H1 (cell line): Measurements from ENCODE around the gene POLA2. TPM values are rescaled to one million over a fixed set of nuclear protein-coding genes. Genes with fewer than 3 reads are reported as not detected.

ENCODE experiments used
- HDAC6 ChIP-seq: IDR thresholded peaks from one replicate; pipeline ENCODE4 v1.7.1; 2012; ENCODE audit warnings: low read depth, mild to moderate bottlenecking, inconsistent platforms, low read length, moderate library complexity
- polyA plus RNA-seq, 7 experiments: library from polyadenylated mRNA; depleted of rRNA in 3 of 7; stranded (reverse) in 5 of 7; unstranded in 2 of 7; fragments of >200 nt in 5 of 7; fragments of 200-250 nt in 2 of 7; gene quantifications; 1 replicate in 5 of 7; 2 replicates in 1 of 7; 4 replicates in 1 of 7; pipeline versions ENCODE4 v1.2.1 to v1.2.3, GENCODE V29; 2011 to 2013; ENCODE audit warnings: missing spikeins in 2 of 7, mixed read lengths in 2 of 7
- total RNA-seq: library from RNA; stranded (reverse); fragmentation: NEBNext Ultra II Directional; extraction: Animal tissue kit (Norgen Biotek cat#: 25700); gene quantifications from 2 replicates; pipeline ENCODE4 v1.2.1, GENCODE V29; 2021

Gene POLA2
- total and polyA plus RNA-seq, 2 of the 8 experiments (the other 6 are each of a cell fraction or from before 2014, with no cell fraction given): 31.2 to 55.9 TPM

DNA sequence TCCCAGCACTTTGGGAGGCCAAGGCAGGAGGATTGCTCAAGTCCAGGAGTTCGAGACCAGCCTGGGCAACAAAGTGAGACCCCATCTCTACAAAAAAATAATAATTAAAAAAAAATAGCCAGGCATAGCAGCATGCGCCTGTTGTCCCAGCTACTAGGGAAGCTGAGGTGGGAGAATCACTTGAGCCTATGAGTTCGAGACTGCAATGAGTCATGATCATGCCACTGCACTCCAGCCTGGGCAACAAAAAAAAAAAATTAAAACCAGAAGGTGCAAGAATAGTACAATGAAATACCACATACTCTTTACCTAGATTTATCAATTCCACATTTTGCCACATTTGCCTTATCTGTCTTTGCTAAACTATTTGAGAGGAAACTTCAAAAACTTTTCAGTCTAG is 80.1 kb downstream of the POLA2 start (continued):
- no peak for TF ChIP-seq HDAC6

Other genes starting within 250 kb of the POLA2 start
- gene ARL2, start 247.8 kb upstream of the POLA2 start, total RNA-seq: 184 and 186 TPM in 2 replicates
- 535 and 640 TPM in 2 replicates for gene ARL2, start 247.8 kb upstream of the POLA2 start, polyA plus RNA-seq (2011; rRNA removed)
- 18.3 and 19.6 TPM in 2 replicates for gene SNX15, start 234.5 kb upstream of the POLA2 start, total RNA-seq
- gene SNX15, start 234.5 kb upstream of the POLA2 start, polyA plus RNA-seq (2011; rRNA removed): 13.0 and 20.2 TPM in 2 replicates
- gene SAC3D1, start 220.8 kb upstream of the POLA2 start, total RNA-seq: 19.4 and 23.3 TPM in 2 replicates
- 25.8 and 41.3 TPM in 2 replicates for gene SAC3D1, start 220.8 kb upstream of the POLA2 start, polyA plus RNA-seq (2011; rRNA removed)
- gene NAALADL1, start 203.4 kb upstream of the POLA2 start, total RNA-seq: 7.5 and 8.1 TPM in 2 replicates
- 9.9 and 12.6 TPM in 2 replicates for gene NAALADL1, start 203.4 kb upstream of the POLA2 start, polyA plus RNA-seq (2011; rRNA removed)
- 87.0 and 90.0 TPM in 2 replicates for gene CDCA5, start 177.9 kb upstream of the POLA2 start, total RNA-seq
- gene CDCA5, start 177.9 kb upstream of the POLA2 start, polyA plus RNA-seq (2011; rRNA removed): 39.2 and 53.7 TPM in 2 replicates
- 21.4 and 21.5 TPM in 2 replicates for gene ZFPL1, start 177.7 kb upstream of the POLA2 start, total RNA-seq
- 76.8 and 103 TPM in 2 replicates for gene ZFPL1, start 177.7 kb upstream of the POLA2 start, polyA plus RNA-seq (2011; rRNA removed)
- 97.4 and 108 TPM in 2 replicates for gene VPS51, start 165.7 kb upstream of the POLA2 start, total RNA-seq
- gene VPS51, start 165.7 kb upstream of the POLA2 start, polyA plus RNA-seq (2011; rRNA removed): 142 and 193 TPM in 2 replicates
- 40.1 and 42.4 TPM in 2 replicates for gene TM7SF2, start 150.1 kb upstream of the POLA2 start, total RNA-seq
- 96.0 and 141 TPM in 2 replicates for gene TM7SF2, start 150.1 kb upstream of the POLA2 start, polyA plus RNA-seq (2011; rRNA removed)
- gene ZNHIT2, start 144.3 kb upstream of the POLA2 start, total RNA-seq: 13.0 and 14.8 TPM in 2 replicates
- gene ZNHIT2, start 144.3 kb upstream of the POLA2 start, polyA plus RNA-seq (2011; rRNA removed): 16.1 and 23.4 TPM in 2 replicates
- gene FAU, start 139.8 kb upstream of the POLA2 start, total RNA-seq: 860 and 896 TPM in 2 replicates
- 826 and 846 TPM in 2 replicates for gene FAU, start 139.8 kb upstream of the POLA2 start, polyA plus RNA-seq (2011; rRNA removed)
- 54.0 and 55.3 TPM in 2 replicates for gene MRPL49, start 139.6 kb upstream of the POLA2 start, total RNA-seq
- gene MRPL49, start 139.6 kb upstream of the POLA2 start, polyA plus RNA-seq (2011; rRNA removed): 77.8 and 84.8 TPM in 2 replicates
- 29.4 and 34.0 TPM in 2 replicates for gene SYVN1, start 127.4 kb upstream of the POLA2 start, total RNA-seq
- 27.8 and 37.5 TPM in 2 replicates for gene SYVN1, start 127.4 kb upstream of the POLA2 start, polyA plus RNA-seq (2011; rRNA removed)
- gene SPDYC, start 91.7 kb upstream of the POLA2 start, total RNA-seq: not detected in 2 replicates
- gene SPDYC, start 91.7 kb upstream of the POLA2 start, polyA plus RNA-seq (2011; rRNA removed): 0.15 and 0.31 TPM in 2 replicates
- 194 and 200 TPM in 2 replicates for gene CAPN1, start 80.0 kb upstream of the POLA2 start, total RNA-seq
- gene CAPN1, start 80.0 kb upstream of the POLA2 start, polyA plus RNA-seq (2011; rRNA removed): 233 and 337 TPM in 2 replicates
- 11.7 and 11.8 TPM in 2 replicates for gene CDC42EP2, start 52.9 kb downstream of the POLA2 start, total RNA-seq
- 13.3 and 19.4 TPM in 2 replicates for gene CDC42EP2, start 52.9 kb downstream of the POLA2 start, polyA plus RNA-seq (2011; rRNA removed)
- gene DPF2, start 71.9 kb downstream of the POLA2 start, total RNA-seq: 67.2 and 79.2 TPM in 2 replicates
- 53.6 and 88.1 TPM in 2 replicates for gene DPF2, start 71.9 kb downstream of the POLA2 start, polyA plus RNA-seq (2011; rRNA removed)
- gene TIGD3, start 92.8 kb downstream of the POLA2 start, total RNA-seq: 0.88 and 1.3 TPM in 2 replicates
- 1.1 TPM in 2 replicates for gene TIGD3, start 92.8 kb downstream of the POLA2 start, polyA plus RNA-seq (2011; rRNA removed)
- 0.54 and 0.61 TPM in 2 replicates for gene SLC25A45, start 120.7 kb downstream of the POLA2 start, total RNA-seq
- 0.59 and 0.97 TPM in 2 replicates for gene SLC25A45, start 120.7 kb downstream of the POLA2 start, polyA plus RNA-seq (2011; rRNA removed)
- gene FRMD8, start 124.7 kb downstream of the POLA2 start, total RNA-seq: 16.7 and 19.2 TPM in 2 replicates
- gene FRMD8, start 124.7 kb downstream of the POLA2 start, polyA plus RNA-seq (2011; rRNA removed): 15.0 and 23.4 TPM in 2 replicates
- 10.4 and 10.7 TPM in 2 replicates for gene NEAT1, start 160.8 kb downstream of the POLA2 start, total RNA-seq
- gene NEAT1, start 160.8 kb downstream of the POLA2 start, polyA plus RNA-seq (2011; rRNA removed): 1.6 and 2.4 TPM in 2 replicates
- gene MALAT1, start 237.1 kb downstream of the POLA2 start, total RNA-seq: 911 and 984 TPM in 2 replicates
- 115 and 138 TPM in 2 replicates for gene MALAT1, start 237.1 kb downstream of the POLA2 start, polyA plus RNA-seq (2011; rRNA removed)